ENCODE results near the gene AGA. TPM values are rescaled to one million over a fixed set of nuclear protein-coding genes. Genes with fewer than 3 reads are reported as not detected.

AGA gene
- total RNA-seq (10 to 100 TPM; 17.4 to 21.7 TPM), polyA plus RNA-seq (10 to 100 TPM; 38.2 to 41.5 (median 39.4) TPM), total RNA-seq (13.8 to 31.5 (median 24.9) reads per million in 6 experiments)

GRCh38 chr4:177441803-177442622, at the start of gene AGA:
TSS of gene AGA (minus strand) at chr4:177442437. CDS start at chr4:177442375, 62 bp downstream.
- POLR2A ChIA-PET, result interaction anchor here (0.6 to 2.3 kb wide), 13 partner anchors 9 to 1246 kb away, joined by 3 to 39 read pairs (median 4); partner anchors contain the start of gene NEIL3
- peaks cover 26 to 43% (median 31%) of the 10 kb centered on the region in 4 donors for H3K4me1 Mint-ChIP-seq
- H3K36me3 Mint-ChIP-seq, result peaks cover 0 to 29% (median 23%) of the 10 kb centered on the region in 3 donors
- H3K4me3 Mint-ChIP-seq, result peak within 1 kb of the TSS; percentile 86 to 97 (median 94)
- DNase-seq, result peak; percentile 92 to 98 (median 94)
- no peaks in the 10 kb centered on the region for H3K9me3 Mint-ChIP-seq
- H3K27me3 Mint-ChIP-seq, result no peaks in the 10 kb centered on the region
- peak within 1 kb of the TSS; percentile 88 to 99 (median 97) for H3K27ac Mint-ChIP-seq
- peak; percentile 91 to 94 for ATAC-seq

DNA sequence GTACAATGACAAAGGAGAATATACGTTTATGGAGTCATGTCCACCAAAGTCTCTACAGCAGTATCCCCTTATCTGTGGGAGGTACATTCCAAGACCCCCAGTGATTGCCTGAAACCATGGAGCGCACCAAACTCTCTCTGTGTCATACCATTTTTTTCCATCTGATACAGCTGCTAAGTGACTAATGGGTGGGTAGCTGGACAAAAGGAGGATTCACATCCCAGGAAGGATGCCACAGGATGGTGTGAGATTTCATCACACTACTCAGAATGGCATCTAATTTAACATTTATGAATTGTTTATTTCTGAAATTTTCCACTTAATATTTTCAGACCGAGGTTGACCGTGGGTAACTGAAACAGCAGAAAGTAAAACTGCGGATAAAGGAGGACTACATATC, 49.8 kb upstream of the AGA start:
- DNase-seq, result no peak
- no peaks in the 10 kb centered on the region for H3K27me3 Mint-ChIP-seq
- peaks cover 0 to 8% (median 6%) of the 10 kb centered on the region in 3 donors for H3K36me3 Mint-ChIP-seq
- POLR2A ChIA-PET, result no interaction called here
- H3K4me1 Mint-ChIP-seq, result peaks cover 0 to 10% (median 3%) of the 10 kb centered on the region in 4 donors
- no peak for ATAC-seq
- H3K9me3 Mint-ChIP-seq, result peaks cover 0 to 3% (median 0%) of the 10 kb centered on the region in 9 donors
- no peak overlapping the region for H3K27ac Mint-ChIP-seq
- H3K4me3 Mint-ChIP-seq, result no peak overlapping the region

DNA sequence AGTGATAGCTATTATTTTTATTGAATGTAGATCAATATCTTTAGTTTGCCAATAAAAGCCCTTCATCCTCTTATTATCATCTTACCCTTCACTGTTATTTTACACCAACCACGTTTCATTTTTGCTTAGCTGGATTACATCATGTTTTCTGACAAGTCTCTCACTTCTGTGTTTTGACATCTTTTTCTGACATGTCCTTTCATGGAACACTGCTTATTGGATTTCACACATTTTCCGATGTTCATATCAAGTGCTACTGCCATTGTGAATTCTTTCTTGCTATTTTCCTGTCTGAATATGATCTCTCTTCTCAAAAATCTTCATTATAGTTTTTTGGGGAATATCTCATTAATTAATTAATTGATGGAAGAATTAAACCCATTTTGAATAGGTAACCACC, 48.5 kb upstream of the AGA start:
- H3K4me1 Mint-ChIP-seq, result peaks cover 0 to 10% (median 3%) of the 10 kb centered on the region in 4 donors
- H3K27ac Mint-ChIP-seq, result no peak overlapping the region
- H3K27me3 Mint-ChIP-seq, result no peaks in the 10 kb centered on the region
- H3K4me3 Mint-ChIP-seq, result no peak overlapping the region
- H3K9me3 Mint-ChIP-seq, result peaks cover 0 to 3% (median 0%) of the 10 kb centered on the region in 9 donors
- ATAC-seq (no peak), DNase-seq (no peak)
- POLR2A ChIA-PET, result no interaction called here
- peaks cover 0 to 8% (median 4%) of the 10 kb centered on the region in 3 donors for H3K36me3 Mint-ChIP-seq

DNA sequence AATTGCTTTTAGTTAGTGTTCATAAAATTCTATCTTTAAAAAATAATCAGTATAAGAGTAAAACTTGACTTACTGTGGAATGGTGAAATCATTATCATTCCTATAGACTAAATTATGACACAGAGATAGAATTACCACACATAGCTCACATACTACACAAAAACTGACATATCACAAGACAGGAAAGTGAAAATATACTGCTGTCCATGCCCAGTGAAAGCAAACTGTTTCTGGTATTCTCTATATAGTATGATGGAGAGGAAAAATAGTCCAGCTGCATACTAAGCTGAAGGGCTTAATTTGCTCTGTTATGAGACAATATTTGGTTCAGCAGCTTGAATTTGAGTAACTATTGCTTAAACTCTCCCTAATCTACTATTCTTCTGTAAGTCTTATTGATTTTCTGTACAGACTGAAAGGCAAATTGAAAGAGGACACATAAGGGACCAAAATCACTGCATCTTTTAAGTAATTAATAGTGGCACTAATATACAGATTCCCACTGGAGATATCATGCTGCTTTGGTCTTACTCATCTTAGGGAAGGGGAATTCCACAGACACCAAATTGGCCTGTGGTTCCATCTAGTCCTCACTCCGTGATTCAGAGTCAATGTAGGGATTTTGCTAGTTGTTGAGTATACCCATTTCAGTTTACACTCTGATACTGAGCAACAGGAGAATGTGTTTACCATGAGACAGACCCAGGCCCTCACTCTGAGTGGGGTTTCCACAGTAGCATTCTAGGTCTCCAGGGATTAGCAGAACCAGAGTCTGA, 47.4 kb upstream of the AGA start:
- no peak for DNase-seq
- H3K4me1 Mint-ChIP-seq, result peaks cover 0 to 7% (median 3%) of the 10 kb centered on the region in 4 donors
- H3K36me3 Mint-ChIP-seq, result peaks cover 0 to 10% (median 4%) of the 10 kb centered on the region in 3 donors
- ATAC-seq, result no peak
- POLR2A ChIA-PET, result no interaction called here
- H3K27ac Mint-ChIP-seq, result no peak overlapping the region
- no peaks in the 10 kb centered on the region for H3K27me3 Mint-ChIP-seq
- H3K4me3 Mint-ChIP-seq, result no peak overlapping the region
- H3K9me3 Mint-ChIP-seq, result peaks cover 0 to 3% (median 0%) of the 10 kb centered on the region in 9 donors

- Mint-ChIP-seq H3K36me3 (peaks cover 0 to 17% (median 4%) of the 10 kb centered on the region in 3 donors), H3K4me3 (no peak overlapping the region), H3K27me3 (no peaks in the 10 kb centered on the region), H3K4me1 (peaks cover 5 to 7% (median 7%) of the 10 kb centered on the region in 4 donors), H3K9me3 (peaks cover 0 to 3% (median 0%) of the 10 kb centered on the region in 9 donors), H3K27ac (no peak overlapping the region)
- POLR2A ChIA-PET, result interaction anchor here (0.6 kb wide), 1 partner anchor 19 kb away, joined by 3 read pairs; no protein-coding TSS in a partner anchor
- no peak for ATAC-seq
- DNase-seq, result no peak
Observed at GRCh38 chr4:177487977-177488376, 45.7 kb upstream of the AGA start.

DNA sequence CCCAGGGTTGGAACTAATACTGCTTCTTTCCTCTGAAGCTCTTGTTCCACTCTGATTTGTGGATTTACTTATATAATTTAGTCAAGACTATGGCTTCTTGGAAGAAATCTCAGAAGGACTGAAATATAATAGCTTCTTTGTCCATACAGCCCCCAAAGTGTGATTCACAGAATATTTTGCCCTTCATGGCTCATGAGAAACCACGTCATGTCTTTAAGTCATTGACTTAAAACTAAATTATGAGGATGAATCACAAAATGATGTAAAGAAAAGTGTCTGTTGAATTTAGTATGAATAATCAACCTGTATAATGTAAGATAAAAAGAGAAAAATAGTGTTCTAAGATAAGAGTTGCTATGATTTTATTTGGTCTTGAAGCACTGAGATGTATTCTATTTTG, 43.3 kb upstream of the AGA start:
- Mint-ChIP-seq H3K27me3 (no peaks in the 10 kb centered on the region), H3K36me3 (peaks cover 0 to 16% (median 4%) of the 10 kb centered on the region in 3 donors), H3K4me1 (peaks cover 5 to 10% (median 8%) of the 10 kb centered on the region in 4 donors), H3K4me3 (no peak overlapping the region), H3K27ac (no peak overlapping the region), H3K9me3 (peaks cover 0 to 3% (median 0%) of the 10 kb centered on the region in 9 donors)
- no peak for DNase-seq
- POLR2A ChIA-PET, result no interaction called here
- ATAC-seq, result no peak

DNA sequence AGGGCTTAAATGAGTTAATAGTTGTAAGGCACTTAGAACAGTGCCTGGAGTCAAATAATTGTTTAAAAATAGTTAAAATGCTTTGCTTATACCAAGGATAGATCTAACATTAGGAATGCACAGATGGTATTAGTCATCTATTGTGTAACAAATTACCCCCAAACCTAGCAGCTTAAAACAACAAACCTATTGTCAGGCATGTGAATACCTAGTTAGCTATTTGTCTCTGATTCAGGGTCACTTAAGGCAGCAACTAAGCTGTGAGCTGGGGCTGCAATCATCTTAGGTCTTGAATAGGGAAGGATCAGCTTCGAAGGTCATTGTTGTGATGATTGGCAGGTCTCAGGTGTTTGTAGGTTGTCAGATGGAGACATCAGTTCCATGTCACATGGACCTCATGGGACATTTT, 42.4 kb upstream of the AGA start:
- peaks cover 0 to 16% (median 4%) of the 10 kb centered on the region in 3 donors for H3K36me3 Mint-ChIP-seq
- DNase-seq (no peak), ATAC-seq (no peak)
- peak overlapping the region in 1 of 10 donors; percentile 5 for H3K27ac Mint-ChIP-seq
- POLR2A ChIA-PET, result no interaction called here
- no peak overlapping the region for H3K4me3 Mint-ChIP-seq
- H3K4me1 Mint-ChIP-seq, result peaks cover 5 to 10% (median 8%) of the 10 kb centered on the region in 4 donors
- H3K27me3 Mint-ChIP-seq, result no peaks in the 10 kb centered on the region
- peaks cover 0 to 3% (median 0%) of the 10 kb centered on the region in 9 donors for H3K9me3 Mint-ChIP-seq

GRCh38 chr4:177483760-177484159, 41.5 kb upstream of the AGA start:
- DNase-seq (no peak), ATAC-seq (no peak)
- Mint-ChIP-seq H3K4me3 (no peak overlapping the region), H3K4me1 (peaks cover 5 to 10% (median 8%) of the 10 kb centered on the region in 4 donors), H3K27ac (peak overlapping the region in 1 of 10 donors; percentile 45), H3K27me3 (no peaks in the 10 kb centered on the region), H3K9me3 (peaks cover 0 to 3% (median 0%) of the 10 kb centered on the region in 9 donors), H3K36me3 (peaks cover 0 to 16% (median 4%) of the 10 kb centered on the region in 3 donors)
- POLR2A ChIA-PET, result interaction anchor here (0.6 kb wide), 1 partner anchor 61 kb away, joined by 3 read pairs; no protein-coding TSS in a partner anchor

DNA sequence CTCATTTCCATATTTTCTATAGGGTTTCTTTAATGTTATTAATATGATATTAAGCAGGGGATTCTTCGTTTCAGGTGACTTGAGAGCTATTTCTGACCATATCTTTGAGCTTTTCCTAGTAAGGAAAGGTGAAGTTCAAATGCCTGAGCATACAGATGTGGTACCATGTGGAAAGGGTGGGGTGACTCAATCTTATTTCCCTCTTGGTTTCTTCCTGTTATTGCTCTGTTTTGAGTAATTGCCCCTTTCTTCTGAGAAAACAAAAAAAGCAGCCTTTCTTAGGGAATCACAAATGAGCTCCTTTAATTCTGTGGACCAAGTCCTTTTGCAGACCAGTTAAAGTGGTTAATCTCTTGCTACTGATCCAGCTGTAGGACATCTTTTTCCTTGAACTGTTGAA, 41.0 kb upstream of the AGA start:
- ATAC-seq (no peak), DNase-seq (no peak)
- H3K4me1 Mint-ChIP-seq, result peaks cover 5 to 10% (median 8%) of the 10 kb centered on the region in 4 donors
- no peak overlapping the region for H3K4me3 Mint-ChIP-seq
- peaks cover 0 to 16% (median 4%) of the 10 kb centered on the region in 3 donors for H3K36me3 Mint-ChIP-seq
- H3K9me3 Mint-ChIP-seq, result peaks cover 0 to 3% (median 0%) of the 10 kb centered on the region in 9 donors
- H3K27ac Mint-ChIP-seq, result peak overlapping the region in 1 of 10 donors; percentile 45
- no peaks in the 10 kb centered on the region for H3K27me3 Mint-ChIP-seq
- POLR2A ChIA-PET, result no interaction called here

- Mint-ChIP-seq H3K27ac (no peak overlapping the region), H3K27me3 (no peaks in the 10 kb centered on the region), H3K4me3 (no peak overlapping the region), H3K4me1 (peaks cover 5 to 10% (median 8%) of the 10 kb centered on the region in 4 donors), H3K9me3 (peaks cover 0 to under 1% (median 0%) of the 10 kb centered on the region in 9 donors), H3K36me3 (peaks cover 0 to 13% (median under 1%) of the 10 kb centered on the region in 3 donors)
- POLR2A ChIA-PET, result no interaction called here
- ATAC-seq (no peak), DNase-seq (no peak)
Observed at GRCh38 chr4:177482367-177482766, 40.1 kb upstream of the AGA start.

- POLR2A ChIA-PET, result interaction anchor here (1.3 kb wide), 1 partner anchor 39 kb away, joined by 6 read pairs; the partner anchor contains the start of gene AGA
- H3K27ac Mint-ChIP-seq, result peak overlapping the region in 2 of 10 donors; percentile 6 to 24
Observed at GRCh38 chr4:177480795-177481194, 38.6 kb upstream of the AGA start.

DNA sequence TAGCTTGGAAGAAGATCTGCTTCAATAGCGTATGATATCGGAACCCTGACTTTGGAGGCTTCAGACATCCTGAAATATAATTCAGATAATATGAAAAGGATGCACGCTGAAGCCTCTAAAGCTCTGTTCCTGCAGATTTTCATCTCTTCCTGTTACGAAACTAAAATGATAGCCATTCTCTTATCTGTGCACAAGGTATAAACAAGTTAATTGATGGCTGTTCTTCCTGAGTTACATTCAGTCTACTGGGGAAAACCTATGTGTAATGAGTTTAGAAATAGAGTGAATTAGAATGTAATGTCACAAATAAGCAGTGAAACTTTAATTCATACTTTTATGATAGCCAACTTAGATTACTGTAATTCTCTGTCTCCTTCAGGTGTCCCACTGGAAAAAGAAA, 36.8 kb upstream of the AGA start:
- no peak for ATAC-seq
- H3K27me3 Mint-ChIP-seq, result no peaks in the 10 kb centered on the region
- H3K4me3 Mint-ChIP-seq, result no peak overlapping the region
- DNase-seq, result no peak
- POLR2A ChIA-PET, result interaction anchor here (1.3 kb wide), 1 partner anchor 37 kb away, joined by 3 read pairs; no protein-coding TSS in a partner anchor
- H3K4me1 Mint-ChIP-seq, result peaks cover 5 to 13% (median 8%) of the 10 kb centered on the region in 4 donors
- no peaks in the 10 kb centered on the region for H3K9me3 Mint-ChIP-seq
- H3K27ac Mint-ChIP-seq, result no peak overlapping the region
- H3K36me3 Mint-ChIP-seq, result peaks cover 0 to 4% (median 0%) of the 10 kb centered on the region in 3 donors

More at GRCh38 chr4:177480795-177481194, 38.6 kb upstream of the AGA start:
- H3K36me3 Mint-ChIP-seq, result peaks cover 0 to 10% (median 0%) of the 10 kb centered on the region in 3 donors
- H3K4me3 Mint-ChIP-seq, result no peak overlapping the region
- H3K4me1 Mint-ChIP-seq, result peaks cover 5 to 10% (median 8%) of the 10 kb centered on the region in 4 donors
- H3K27me3 Mint-ChIP-seq, result no peaks in the 10 kb centered on the region
- DNase-seq (no peak), ATAC-seq (no peak)
- H3K9me3 Mint-ChIP-seq, result no peaks in the 10 kb centered on the region

Measured in naive thymus-derived CD8-positive, alpha-beta T cell (primary cell).